K562 (cell line): Measurements from ENCODE around the gene ABHD3. TPM values are rescaled to one million over a fixed set of nuclear protein-coding genes. Genes with fewer than 3 reads are reported as not detected.

Experiments
- ATAC-seq: fragments of 200-7000 bp; cut with Tn5 transposase; 3 replicates; pipeline ENCODE4 v1.9.1; 2020; ENCODE audit warnings: moderate library complexity
- BruUV-seq: library from RNA; stranded (reverse); fragments of 400-500 nt; replicated peaks from 2 replicates; lab custom pipeline; 2021; lab: Mats Ljungman, UMichigan
- CTCF ChIA-PET: fragments of 300-600 bp; formaldehyde crosslinking; extraction: SDS; loops from one replicate; lab custom pipeline; 2021; ENCODE audit warnings: low intra/inter-chr PET ratio; lab: Yijun Ruan, JAX
- POLR2A ChIA-PET: fragments of 300-600, 350-650 bp; sonication (Branson Sonifier 250); formaldehyde crosslinking; extraction: SDS; loops from one replicate; lab custom pipeline; 2021; ENCODE audit warnings: antibody characterized with exemption, inconsistent platforms; lab: Yijun Ruan, JAX
- DNase-seq, 4 experiments: peaks; one replicate each; pipeline versions ENCODE4 v3.0.0 to v3.0.0-alpha.2; 2011 to 2018; ENCODE audit warnings: low spot score in 3 of 4, mixed read lengths in 3 of 4; ENCODE audit errors: extremely low read depth in 1 of 4
- FAIRE-seq: peaks from 2 replicates; lab custom pipeline; 2011; peaks lifted over from hg19 to GRCh38; lab: Jason Lieb, UNC
- H2AFZ ChIP-seq: 2 replicates; pipeline ENCODE4 v1.6.0; 2011; ENCODE audit warnings: low read depth, low read length, control low read depth, inconsistent platforms
- H3K27ac ChIP-seq: fragments of 200-600 bp; 3 replicates; pipeline ENCODE4 v1.8.0; 2011; ENCODE audit warnings: low read depth, mild to moderate bottlenecking, control low read depth, inconsistent platforms, low read length, moderate library complexity, mixed read lengths; ENCODE audit errors: extremely low read depth
- H3K27me3 ChIP-seq, 2 experiments: fragments of 300-600 bp in 1 of 2; 2 replicates in 1 of 2; 3 replicates in 1 of 2; pipeline versions ENCODE4 v1.6.0 to v1.8.0; 2011; ENCODE audit warnings: inconsistent platforms in 2 of 2, low read length in 2 of 2, mild to moderate bottlenecking in 1 of 2, mixed read lengths in 1 of 2, moderate library complexity in 1 of 2; ENCODE audit not compliant: control insufficient read depth in 2 of 2, insufficient read depth in 2 of 2
- H3K36me3 ChIP-seq: fragments of 300-600 bp; 3 replicates; pipeline ENCODE4 v1.8.0; 2011; ENCODE audit warnings: mild to moderate bottlenecking, low read length, inconsistent platforms; ENCODE audit not compliant: control insufficient read depth, insufficient read depth
- H3K4me1 ChIP-seq, 2 experiments: fragments of 200-600 bp in 1 of 2; replicated peaks in 1 of 2; 2 replicates in 1 of 2; 3 replicates in 1 of 2; pipeline versions ENCODE4 v1.5.1 to v1.8.0; 2011; ENCODE audit warnings: inconsistent platforms in 2 of 2, low read length in 2 of 2, mild to moderate bottlenecking in 1 of 2, mixed read lengths in 1 of 2, moderate library complexity in 1 of 2; ENCODE audit not compliant: control insufficient read depth in 2 of 2, insufficient read depth in 2 of 2
- H3K4me2 ChIP-seq: 2 replicates; pipeline ENCODE4 v1.6.1; 2011; ENCODE audit warnings: low read length, control low read depth, inconsistent platforms, mixed read lengths; ENCODE audit not compliant: insufficient read depth
- H3K4me3 ChIP-seq: fragments of 200-600 bp; sonication (generic), shearing (Covaris generic); 2 replicates; pipeline ENCODE4 v1.5.1; 2016; ENCODE audit warnings: control low read depth, inconsistent platforms
- H3K79me2 ChIP-seq: fragments of 200-600 bp; 3 replicates; pipeline ENCODE4 v1.8.0; 2011; ENCODE audit warnings: low read length, inconsistent platforms; ENCODE audit not compliant: control insufficient read depth, insufficient read depth
- H3K9ac ChIP-seq, 2 experiments: 2 replicates each; pipeline versions ENCODE4 v1.6.0 to v1.6.1; 2011; ENCODE audit warnings: low read depth in 2 of 2, low read length in 2 of 2, control low read depth in 1 of 2, inconsistent platforms in 1 of 2, mild to moderate bottlenecking in 1 of 2, mixed read lengths in 1 of 2; ENCODE audit not compliant: insufficient read depth in 1 of 2
- H3K9me1 ChIP-seq: one replicate; pipeline ENCODE4 v1.6.0; 2011; ENCODE audit warnings: inconsistent platforms, mild to moderate bottlenecking, low read length, moderate library complexity; ENCODE audit not compliant: control insufficient read depth, insufficient read depth
- H3K9me3 ChIP-seq: replicated peaks from 2 replicates; pipeline ENCODE4 v1.5.1; 2011; ENCODE audit warnings: low read depth, low read length, inconsistent platforms; ENCODE audit not compliant: control insufficient read depth, insufficient read depth
- H4K20me1 ChIP-seq: replicated peaks from 2 replicates; pipeline ENCODE4 v1.6.1; 2011; ENCODE audit warnings: low read length, inconsistent platforms, mixed read lengths; ENCODE audit not compliant: control insufficient read depth, insufficient read depth
- SIN3B ChIP-seq: fragments of 450-650 bp; IDR thresholded peaks from 2 replicates; pipeline ENCODE4 v1.6.1; 2017; ENCODE audit warnings: low read depth, mild to moderate bottlenecking, moderate library complexity
- TEAD2 ChIP-seq: fragments of 450-650 bp; IDR thresholded peaks from 2 replicates; pipeline ENCODE4 v1.6.1; 2016; ENCODE audit warnings: missing genetic modification characterization, control low read depth, missing compliant biosample characterization
- WHSC1 ChIP-seq: IDR thresholded peaks from one replicate; pipeline ENCODE4 v1.6.1; 2012; ENCODE audit warnings: low read length, control low read depth, inconsistent platforms
- ZNF830 ChIP-seq: fragments of 250-450 bp; sonication (Bioruptor Pico); IDR thresholded peaks from 2 replicates; pipeline ENCODE4 v1.5.0; 2021; ENCODE audit warnings: mild to moderate bottlenecking
- WGBS: fragments of 100-300 bp; shearing (Covaris generic); methylation state at CpG from one replicate; pipeline ENCODE4 v1.1.6; 2016; ENCODE audit warnings: low coverage, mixed read lengths; ENCODE audit not compliant: insufficient coverage; ENCODE audit errors: missing lambda C conversion rate; 5-methylcytosine and 5-hydroxymethylcytosine counted together
- in situ Hi-C: fragments of 300-500 bp; cut with MboI; formaldehyde crosslinking; loops from 4 replicates; pipeline ENCODE4 v1.15.0; 2018; ENCODE audit warnings: inconsistent platforms, mixed read lengths
- intact Hi-C: fragments of 100-400 bp; cut with micrococcal nuclease; formaldehyde crosslinking; loops from 2 replicates; pipeline ENCODE4 v1.14.2; 2022
- polyA plus RNA-seq, 8 experiments: library from polyadenylated mRNA; depleted of rRNA in 4 of 8; stranded (reverse) in 5 of 8; unstranded in 3 of 8; fragments of >200 nt; fragmentation: Nextera tagmentation in 2 of 8; fragmentation: Illumina TruSeq in 1 of 8; extraction: Ambion mirVana in 2 of 8; extraction: Trizol in 1 of 8; gene quantifications; 2 replicates each; pipeline versions ENCODE4 v1.2.1 to v1.2.3, GENCODE V29; 2011 to 2014; ENCODE audit warnings: inconsistent platforms in 1 of 8, missing spikeins in 1 of 8
- total RNA-seq, 7 experiments: library from RNA; depleted of rRNA in 6 of 7; stranded (reverse); fragments of >200 nt in 6 of 7; fragmentation: Illumina TruSeq in 2 of 7; extraction: Trizol in 2 of 7; gene quantifications; 2 replicates each; pipeline versions ENCODE4 v1.2.1 to v1.2.3, GENCODE V29; 2011 to 2021; ENCODE audit warnings: low replicate concordance in 1 of 7
- TF ChIP-seq, protein P1 (sequence below): sonication (generic); formaldehyde crosslinking; IDR thresholded peaks from 2 replicates; pipeline ENCODE4 v1.8.1; 2023; ENCODE audit warnings: missing genetic modification reagents, mild to moderate bottlenecking, borderline replicate concordance

The ABHD3 gene
- total and polyA plus RNA-seq, 9 of the 15 experiments (the other 6 are each of a cell fraction or from before 2014, with no cell fraction given), result 6.3 to 38.8 (median 19.4) TPM

DNA sequence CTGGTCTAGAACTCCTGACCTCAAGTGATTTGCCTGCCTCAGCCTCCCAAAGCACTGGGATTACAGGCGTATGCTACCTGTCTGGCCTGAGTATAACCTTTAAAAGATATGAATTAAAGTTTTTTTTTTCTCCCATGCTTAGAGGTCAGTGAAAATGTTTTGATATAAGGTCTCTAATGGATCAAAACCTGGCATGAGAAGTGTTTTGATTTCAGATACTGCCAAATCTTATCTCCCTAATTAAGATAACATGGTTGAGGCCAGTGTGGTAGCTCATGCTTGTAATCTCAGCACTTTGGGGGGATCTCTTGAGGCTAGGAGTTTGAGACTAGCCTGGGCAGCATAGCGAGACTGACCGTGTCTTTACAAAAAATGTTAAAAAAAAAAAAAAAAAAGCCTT, 51.2 kb downstream of the ABHD3 start:
- H3K27ac ChIP-seq, result no peak overlapping the region
- H3K4me2 ChIP-seq, result no peak overlapping the region
- POLR2A ChIA-PET, result no interaction called here
- H3K4me3 ChIP-seq, result no peak overlapping the region
- H3K9me1 ChIP-seq, result no peaks in the 10 kb centered on the region
- H2AFZ ChIP-seq, result no peak overlapping the region
- peaks cover 5 to 8% of the 10 kb centered on the region in 2 experiments; a peak in 4 of 5 replicates for H3K4me1 ChIP-seq
- DNase-seq (no peak), ATAC-seq (no peak), FAIRE-seq (no peak)
- intact Hi-C loops (loop anchor here (10.0 kb wide), 1 partner anchor 51 kb away; the partner anchor contains the start of gene ABHD3), in situ Hi-C loops (no loop called here)
- H3K9ac ChIP-seq, result no peak overlapping the region
- TF ChIP-seq TEAD2 (tag), result no peak
- TF ChIP-seq, protein P1, sequence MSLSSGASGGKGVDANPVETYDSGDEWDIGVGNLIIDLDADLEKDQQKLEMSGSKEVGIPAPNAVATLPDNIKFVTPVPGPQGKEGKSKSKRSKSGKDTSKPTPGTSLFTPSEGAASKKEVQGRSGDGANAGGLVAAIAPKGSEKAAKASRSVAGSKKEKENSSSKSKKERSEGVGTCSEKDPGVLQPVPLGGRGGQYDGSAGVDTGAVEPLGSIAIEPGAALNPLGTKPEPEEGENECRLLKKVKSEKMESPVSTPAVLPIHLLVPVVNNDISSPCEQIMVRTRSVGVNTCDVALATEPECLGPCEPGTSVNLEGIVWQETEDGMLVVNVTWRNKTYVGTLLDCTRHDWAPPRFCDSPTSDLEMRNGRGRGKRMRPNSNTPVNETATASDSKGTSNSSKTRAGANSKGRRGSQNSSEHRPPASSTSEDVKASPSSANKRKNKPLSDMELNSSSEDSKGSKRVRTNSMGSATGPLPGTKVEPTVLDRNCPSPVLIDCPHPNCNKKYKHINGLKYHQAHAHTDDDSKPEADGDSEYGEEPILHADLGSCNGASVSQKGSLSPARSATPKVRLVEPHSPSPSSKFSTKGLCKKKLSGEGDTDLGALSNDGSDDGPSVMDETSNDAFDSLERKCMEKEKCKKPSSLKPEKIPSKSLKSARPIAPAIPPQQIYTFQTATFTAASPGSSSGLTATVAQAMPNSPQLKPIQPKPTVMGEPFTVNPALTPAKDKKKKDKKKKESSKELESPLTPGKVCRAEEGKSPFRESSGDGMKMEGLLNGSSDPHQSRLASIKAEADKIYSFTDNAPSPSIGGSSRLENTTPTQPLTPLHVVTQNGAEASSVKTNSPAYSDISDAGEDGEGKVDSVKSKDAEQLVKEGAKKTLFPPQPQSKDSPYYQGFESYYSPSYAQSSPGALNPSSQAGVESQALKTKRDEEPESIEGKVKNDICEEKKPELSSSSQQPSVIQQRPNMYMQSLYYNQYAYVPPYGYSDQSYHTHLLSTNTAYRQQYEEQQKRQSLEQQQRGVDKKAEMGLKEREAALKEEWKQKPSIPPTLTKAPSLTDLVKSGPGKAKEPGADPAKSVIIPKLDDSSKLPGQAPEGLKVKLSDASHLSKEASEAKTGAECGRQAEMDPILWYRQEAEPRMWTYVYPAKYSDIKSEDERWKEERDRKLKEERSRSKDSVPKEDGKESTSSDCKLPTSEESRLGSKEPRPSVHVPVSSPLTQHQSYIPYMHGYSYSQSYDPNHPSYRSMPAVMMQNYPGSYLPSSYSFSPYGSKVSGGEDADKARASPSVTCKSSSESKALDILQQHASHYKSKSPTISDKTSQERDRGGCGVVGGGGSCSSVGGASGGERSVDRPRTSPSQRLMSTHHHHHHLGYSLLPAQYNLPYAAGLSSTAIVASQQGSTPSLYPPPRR (CRISPR knock-in tag), result no peak
- TF ChIP-seq SIN3B, result no peak
- no peak for TF ChIP-seq WHSC1
- TF ChIP-seq ZNF830, result no peak
- peaks cover 14% of the 10 kb centered on the region; the same call in 1 of the 3 replicates for H3K36me3 ChIP-seq
- H4K20me1 ChIP-seq, result no peaks in the 10 kb centered on the region
- CTCF ChIA-PET, result no interaction called here
- no TSS peak for BruUV-seq
- no peaks in the 10 kb centered on the region for H3K79me2 ChIP-seq
- no peaks in the 10 kb centered on the region for H3K27me3 ChIP-seq
- H3K9me3 ChIP-seq, result no peaks in the 10 kb centered on the region
- WGBS, result 100% methylated on average over 3 of the region's 3 CpGs
